NCI-H226 (cell line): ENCODE measurements around the gene MYOF.
"Not testable (repeated sequence)": the region's sequence is repeated elsewhere in the genome, so short reads cannot be mapped to it uniquely, and the experiment has no call there.

Source experiments
- DNase-seq: peaks from one replicate; pipeline ENCODE4 v3.0.0-alpha.2; 2015

The MYOF gene

DNA sequence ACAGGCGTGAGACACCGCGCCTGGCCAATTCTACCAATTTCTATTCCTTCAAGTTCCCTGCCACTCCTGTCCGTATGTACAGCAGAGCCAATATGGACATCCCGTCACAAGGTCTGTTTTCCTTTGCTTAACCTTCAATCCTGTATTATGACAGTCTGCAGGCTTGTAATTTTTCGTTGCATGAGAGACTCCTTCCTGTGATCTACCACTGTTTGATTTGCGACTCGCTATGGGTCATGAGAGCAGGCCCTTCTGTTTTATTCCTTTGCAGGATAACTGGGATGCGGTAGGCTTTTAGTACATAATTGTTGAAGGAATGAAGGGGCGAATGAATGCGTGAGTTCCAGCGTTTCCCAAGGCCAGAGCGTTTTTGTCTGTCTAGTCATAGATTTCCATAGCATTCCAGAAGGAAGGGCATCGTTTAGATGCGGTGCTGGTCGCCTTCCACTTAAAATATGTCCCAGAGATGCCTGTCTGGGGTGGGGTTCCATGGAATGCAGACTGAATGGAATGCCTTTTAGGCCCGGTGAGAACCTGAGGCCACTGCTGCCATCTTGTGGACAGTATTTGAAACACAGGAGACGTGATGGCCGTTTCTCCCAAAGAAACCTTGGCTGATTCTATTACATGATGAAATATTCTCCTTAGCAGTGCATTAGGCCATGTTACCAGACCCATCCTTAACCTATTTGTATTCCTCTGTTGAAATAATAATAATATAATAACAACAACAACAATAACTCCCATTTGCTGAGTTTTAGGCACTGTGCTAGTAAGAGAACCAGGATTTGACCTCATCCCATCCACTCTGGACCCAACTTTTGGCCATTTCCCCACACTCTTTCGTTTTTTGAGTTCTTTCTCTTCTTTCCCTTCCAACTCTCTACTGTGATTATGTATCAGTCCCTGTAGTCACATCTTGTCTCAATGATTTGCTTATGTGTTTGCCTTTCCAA lies 193.2 kb downstream of the MYOF start:
- peak; percentile 92 for DNase-seq

- DNase-seq: no peak
Observed at GRCh38 chr10:93287775-93288174, 194.4 kb downstream of the MYOF start.

- not testable (repeated sequence) for DNase-seq
Observed at GRCh38 chr10:93284246-93284645, 197.9 kb downstream of the MYOF start.

DNA sequence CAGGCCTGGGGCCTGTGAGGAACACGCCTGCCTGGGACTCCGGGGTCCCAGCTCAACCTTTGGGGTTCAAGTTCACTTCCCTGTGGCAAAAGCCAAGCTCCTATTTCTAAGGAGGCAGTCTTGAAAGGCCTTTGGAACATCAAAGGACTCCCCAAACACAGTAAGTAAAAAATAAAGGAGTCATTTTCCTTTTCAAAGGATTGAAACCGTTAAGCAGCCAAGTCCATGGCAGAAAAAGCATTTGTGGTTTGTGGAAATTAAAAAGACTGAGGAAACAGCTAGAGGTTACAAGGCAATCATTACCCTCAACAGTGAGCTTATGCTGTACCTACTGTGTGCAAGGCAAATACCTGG lies 200.8 kb downstream of the MYOF start:
- no peak for DNase-seq

- DNase-seq: no peak
Observed at GRCh38 chr10:93280699-93281366, 201.3 kb downstream of the MYOF start.

DNA sequence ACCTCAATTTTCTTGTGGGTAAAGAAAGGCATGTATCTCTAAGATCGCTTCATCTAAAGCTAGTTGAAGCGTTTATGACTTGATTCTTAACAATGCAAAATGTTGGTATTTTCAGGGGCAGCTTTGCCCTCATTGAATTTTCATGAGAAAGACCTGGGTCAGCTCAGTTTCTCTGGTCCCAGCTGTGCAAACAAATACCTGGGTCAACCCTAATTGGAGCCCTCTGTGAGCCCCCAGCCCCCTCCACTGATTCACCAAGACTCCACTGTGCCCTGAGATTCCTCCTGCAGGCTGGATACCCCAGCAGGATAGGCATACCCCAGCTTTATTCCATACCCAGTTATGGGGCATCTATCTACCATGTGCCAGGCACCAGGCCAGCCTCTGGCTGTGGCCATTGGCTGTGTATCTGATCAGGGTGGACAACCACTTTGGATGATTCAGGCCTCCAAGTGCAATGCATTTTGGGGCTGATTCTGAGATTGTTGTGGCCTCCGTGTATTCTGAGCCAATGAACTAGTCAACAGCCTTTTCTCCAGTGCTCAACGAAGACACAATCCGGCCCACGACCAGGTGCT lies 201.9 kb downstream of the MYOF start:
- DNase-seq: no peak

DNA sequence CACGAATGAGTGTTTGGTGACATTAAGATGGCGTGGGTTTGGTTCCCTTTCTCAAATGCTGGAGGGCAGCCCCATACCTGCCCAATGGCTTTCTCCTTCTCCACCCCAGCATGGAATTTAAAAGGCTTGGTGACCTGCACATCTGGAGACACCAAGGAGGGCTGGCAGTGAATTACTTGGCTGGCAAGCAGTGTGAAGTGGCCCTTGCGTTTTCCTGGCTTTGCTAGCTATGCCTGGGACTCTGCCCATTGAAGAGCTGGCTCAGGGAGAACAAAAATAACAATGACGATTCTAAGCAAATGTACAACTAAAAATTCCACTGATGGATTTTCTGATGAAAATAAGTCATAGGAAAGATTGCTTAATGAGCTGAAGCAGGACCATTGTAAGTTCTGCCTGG lies 204.8 kb downstream of the MYOF start:
- DNase-seq: no peak

GRCh38 chr10:93274419-93274818 lies 207.7 kb downstream of the MYOF start:
- no peak for DNase-seq

DNA sequence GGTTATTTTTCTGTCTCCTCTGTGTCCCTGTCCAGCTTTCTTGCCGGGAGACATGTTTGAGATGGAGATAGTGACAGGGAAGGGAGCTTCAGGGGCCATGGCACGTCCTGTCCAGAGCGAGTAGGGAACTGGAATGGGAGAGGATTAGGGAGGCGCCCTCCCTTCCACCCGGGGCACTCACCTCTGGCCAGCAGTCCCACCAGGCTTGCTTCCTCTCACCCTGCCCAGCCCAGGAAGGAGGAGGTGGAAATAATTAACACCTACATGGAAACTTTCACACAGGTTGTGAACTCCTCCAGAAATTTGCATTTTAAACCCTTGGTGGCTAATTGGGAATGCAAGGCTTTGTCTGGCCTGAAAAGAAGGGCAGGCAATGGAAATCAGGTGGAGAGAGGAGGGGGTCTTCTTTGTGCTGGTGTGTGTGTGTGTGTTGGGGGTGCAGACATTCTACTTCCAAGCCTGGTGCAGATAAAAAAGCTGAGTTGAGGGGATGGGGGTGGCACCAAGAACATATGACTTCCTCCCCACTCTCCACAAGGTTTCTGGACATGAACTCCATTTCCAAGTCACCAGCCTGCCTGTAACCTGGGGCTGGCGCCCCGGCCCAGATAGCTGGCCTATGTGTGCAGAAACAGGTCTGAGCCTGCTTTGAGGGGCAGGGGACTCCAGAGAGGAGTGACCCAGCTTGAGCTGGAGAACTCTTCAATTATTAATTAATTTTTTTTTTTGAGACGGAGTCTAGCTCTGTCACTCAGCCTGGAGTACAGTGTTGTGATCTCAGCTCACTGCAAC lies 209.1 kb downstream of the MYOF start:
- no peak for DNase-seq

DNA sequence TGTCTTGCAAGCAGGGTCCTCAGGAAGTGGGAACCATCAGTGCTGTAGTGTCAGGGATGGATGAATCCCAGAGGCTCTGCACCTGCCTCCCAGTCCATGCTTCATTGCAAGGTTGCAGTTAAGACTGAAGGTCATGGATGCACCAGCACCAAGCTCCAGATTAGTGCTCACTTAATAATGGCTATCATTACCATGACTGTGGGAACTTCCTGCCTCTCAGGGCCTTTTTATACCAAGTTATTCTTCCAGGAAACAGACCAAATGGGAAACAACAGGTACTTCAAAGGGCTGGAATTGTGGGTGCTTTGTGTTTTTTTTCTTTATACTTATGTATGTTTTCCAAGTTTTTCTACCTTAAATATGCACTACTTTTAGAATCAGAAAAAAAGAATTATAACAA lies 210.8 kb downstream of the MYOF start:
- DNase-seq: no peak

DNA sequence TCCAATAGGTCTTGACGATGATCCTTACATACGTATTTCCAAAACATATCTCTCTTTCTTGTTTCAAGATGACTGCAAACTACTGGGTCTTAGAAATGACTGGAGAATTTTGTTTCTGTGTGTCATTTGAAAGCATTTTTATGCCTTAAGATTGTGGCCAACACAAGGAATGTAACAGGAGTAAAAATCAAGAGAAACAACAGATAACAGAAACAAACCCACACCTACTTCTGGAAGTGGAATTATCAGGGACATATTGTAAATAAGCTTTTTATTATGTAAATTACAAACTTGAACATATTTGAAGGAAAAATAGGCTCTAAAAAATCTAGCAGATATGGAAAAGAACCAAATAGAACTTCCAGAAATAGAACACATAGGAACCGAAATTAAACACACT lies 212.9 kb downstream of the MYOF start:
- DNase-seq: no peak

GRCh38 chr10:93268021-93268420 lies 214.1 kb downstream of the MYOF start:
- no peak for DNase-seq

DNA sequence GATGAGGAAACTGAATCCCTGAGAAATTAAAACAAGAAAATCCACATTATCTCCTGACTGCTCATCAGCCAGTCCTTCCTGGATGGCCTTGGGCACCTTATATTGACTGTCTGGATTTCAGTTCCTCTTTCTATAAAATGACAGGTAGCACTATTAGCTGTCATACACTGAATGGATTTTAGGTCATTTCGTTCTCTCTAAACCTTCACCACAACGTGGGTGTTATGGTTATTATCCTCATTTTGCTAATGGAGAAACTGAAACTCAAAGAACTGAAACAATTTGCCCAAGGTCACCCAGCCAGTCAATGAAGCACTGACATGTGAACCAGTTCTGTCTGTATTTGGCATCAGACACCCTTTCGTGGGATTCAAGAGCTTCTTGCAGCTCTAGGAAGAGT lies 214.6 kb downstream of the MYOF start:
- no peak for DNase-seq

- DNase-seq: no peak
Observed at GRCh38 chr10:93266858-93267257, 215.3 kb downstream of the MYOF start.

GRCh38 chr10:93261961-93262610 lies 220.0 kb downstream of the MYOF start:
- DNase-seq: peak; percentile 73

GRCh38 chr10:93261089-93261488 lies 221.0 kb downstream of the MYOF start:
- DNase-seq: peak; percentile 11

- peak; percentile 44 for DNase-seq
Observed at GRCh38 chr10:93259126-93259525, 223.0 kb downstream of the MYOF start.
